Spleen (tissue), 7 donors: ENCODE measurements around the gene CHCHD6.

ENCODE experiments used
- POLR2A ChIP-seq, 3 donors: fragments of 450-650 bp; IDR thresholded peaks; one replicate each; pipeline ENCODE4 v1.5.1; 2017; ENCODE audit warnings: antibody characterized with exemption in 3 of 3, mild to moderate bottlenecking in 1 of 3
- POLR2AphosphoS5 ChIP-seq, 3 donors: sonication (generic); formaldehyde crosslinking; IDR thresholded peaks; one replicate each; pipeline ENCODE4 v1.5.1; 2017; ENCODE audit warnings: antibody characterized with exemption in 3 of 3
- TF ChIP-seq, protein P1 (sequence below), 11 experiments: fragments of 200-600 bp in 7 of 11; fragments of 450-650 bp in 4 of 11; sonication (generic) in 4 of 11; IDR thresholded peaks in 8 of 11; conservative IDR thresholded peaks in 3 of 11; 1 replicate in 7 of 11; 2 replicates in 4 of 11; pipeline versions ENCODE4 v1.4.0 to v1.8.0; 2016 to 2021; ENCODE audit warnings: antibody characterized with exemption in 11 of 11, inconsistent platforms in 4 of 11, mild to moderate bottlenecking in 1 of 11
- donor health status: DM: no; HTN: no; CAD: no; lungs with moderate emphysema.
- donor health status: DM: no; HTN: no; CAD: no.
- donor health status: DM: no; HTN: no; CAD: no.

DNA sequence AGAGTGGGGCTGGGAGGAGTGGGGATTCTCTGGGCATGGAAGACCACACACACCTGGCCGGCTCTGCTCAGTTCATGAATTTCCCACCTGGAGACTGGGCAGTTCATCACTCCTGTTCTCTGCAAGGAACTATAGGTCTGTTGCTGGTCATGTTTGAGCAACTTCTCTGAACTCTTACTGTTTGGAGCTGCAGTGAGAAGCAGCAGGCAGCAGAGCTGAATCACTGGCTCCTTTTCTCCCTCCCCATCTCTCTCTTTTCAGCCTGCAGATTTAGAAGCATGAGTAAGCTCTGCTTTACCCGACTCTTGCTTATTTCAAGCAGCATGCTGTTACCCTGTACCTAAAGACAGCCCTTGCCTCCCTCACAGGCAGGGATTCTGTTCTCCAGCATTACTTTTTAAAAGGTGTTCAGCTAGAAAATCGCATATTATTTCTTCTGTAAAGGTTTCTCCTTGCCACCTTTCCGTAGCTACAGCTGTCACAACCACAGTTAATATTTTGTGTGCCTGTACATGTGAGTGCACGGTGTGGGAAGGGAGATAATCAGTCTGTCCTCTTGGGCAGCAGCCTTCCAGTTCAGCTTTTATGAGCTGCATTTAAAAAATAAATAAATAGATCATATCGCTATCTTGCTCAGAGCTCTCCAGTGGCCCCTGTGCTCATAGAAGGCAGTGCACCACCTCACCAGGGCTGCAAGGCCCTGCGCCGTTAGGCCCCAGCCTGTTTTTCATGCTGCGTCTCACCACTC is 131.6 kb downstream of the CHCHD6 start:
- TF ChIP-seq, protein P1, sequence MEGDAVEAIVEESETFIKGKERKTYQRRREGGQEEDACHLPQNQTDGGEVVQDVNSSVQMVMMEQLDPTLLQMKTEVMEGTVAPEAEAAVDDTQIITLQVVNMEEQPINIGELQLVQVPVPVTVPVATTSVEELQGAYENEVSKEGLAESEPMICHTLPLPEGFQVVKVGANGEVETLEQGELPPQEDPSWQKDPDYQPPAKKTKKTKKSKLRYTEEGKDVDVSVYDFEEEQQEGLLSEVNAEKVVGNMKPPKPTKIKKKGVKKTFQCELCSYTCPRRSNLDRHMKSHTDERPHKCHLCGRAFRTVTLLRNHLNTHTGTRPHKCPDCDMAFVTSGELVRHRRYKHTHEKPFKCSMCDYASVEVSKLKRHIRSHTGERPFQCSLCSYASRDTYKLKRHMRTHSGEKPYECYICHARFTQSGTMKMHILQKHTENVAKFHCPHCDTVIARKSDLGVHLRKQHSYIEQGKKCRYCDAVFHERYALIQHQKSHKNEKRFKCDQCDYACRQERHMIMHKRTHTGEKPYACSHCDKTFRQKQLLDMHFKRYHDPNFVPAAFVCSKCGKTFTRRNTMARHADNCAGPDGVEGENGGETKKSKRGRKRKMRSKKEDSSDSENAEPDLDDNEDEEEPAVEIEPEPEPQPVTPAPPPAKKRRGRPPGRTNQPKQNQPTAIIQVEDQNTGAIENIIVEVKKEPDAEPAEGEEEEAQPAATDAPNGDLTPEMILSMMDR (IDR thresholded peaks at IDR 0.05 in 8 of 11, conservative IDR thresholded peaks at IDR 0.05 in 3 of 11) = no peak
- TF ChIP-seq POLR2A (IDR thresholded peaks at IDR 0.05) (no peak), POLR2AphosphoS5 (IDR thresholded peaks at IDR 0.05) (no peak)
